ENCODE measurements around the gene ERN2. TPM values are rescaled to one million over a fixed set of nuclear protein-coding genes. Genes with fewer than 3 reads are reported as not detected.

Gene ERN2
- total and polyA plus RNA-seq, 2 donors = 2.0 to 4.0 TPM

DNA sequence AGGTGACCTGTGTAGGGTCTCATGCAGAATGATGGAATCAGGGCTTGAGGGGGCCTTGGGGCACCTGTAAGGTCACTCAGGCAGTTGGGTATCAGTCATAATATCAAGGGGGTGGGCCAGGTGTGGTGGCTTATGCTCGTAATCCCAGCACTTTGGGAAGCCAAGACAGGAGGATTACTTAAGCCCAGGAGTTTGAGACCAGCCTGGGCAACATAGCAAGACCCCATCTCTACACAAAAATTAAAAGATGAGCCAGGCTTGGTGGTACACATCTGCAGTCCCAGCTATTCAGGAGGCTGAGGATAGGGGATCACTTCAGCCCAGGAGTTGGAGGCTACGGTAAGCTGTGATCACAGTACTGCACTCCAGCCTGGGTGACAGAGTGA lies 7.5 kb downstream of the ERN2 start:
- Histone ChIP-seq H3K27ac (ENCODE audit: low read depth) (no peak overlapping the region), H3K4me3 (ENCODE audit: low read depth, low read length) (no peak overlapping the region), H3K36me3 (ENCODE audit: insufficient read depth) (no peaks in the 10 kb centered on the region), H3K4me1 (ENCODE audit: insufficient read depth) (no peaks in the 10 kb centered on the region)
- 83% methylated on average over 2 of the region's 2 CpGs for WGBS
- no peak for DNase-seq (ENCODE audit: extremely low spot score)

DNA sequence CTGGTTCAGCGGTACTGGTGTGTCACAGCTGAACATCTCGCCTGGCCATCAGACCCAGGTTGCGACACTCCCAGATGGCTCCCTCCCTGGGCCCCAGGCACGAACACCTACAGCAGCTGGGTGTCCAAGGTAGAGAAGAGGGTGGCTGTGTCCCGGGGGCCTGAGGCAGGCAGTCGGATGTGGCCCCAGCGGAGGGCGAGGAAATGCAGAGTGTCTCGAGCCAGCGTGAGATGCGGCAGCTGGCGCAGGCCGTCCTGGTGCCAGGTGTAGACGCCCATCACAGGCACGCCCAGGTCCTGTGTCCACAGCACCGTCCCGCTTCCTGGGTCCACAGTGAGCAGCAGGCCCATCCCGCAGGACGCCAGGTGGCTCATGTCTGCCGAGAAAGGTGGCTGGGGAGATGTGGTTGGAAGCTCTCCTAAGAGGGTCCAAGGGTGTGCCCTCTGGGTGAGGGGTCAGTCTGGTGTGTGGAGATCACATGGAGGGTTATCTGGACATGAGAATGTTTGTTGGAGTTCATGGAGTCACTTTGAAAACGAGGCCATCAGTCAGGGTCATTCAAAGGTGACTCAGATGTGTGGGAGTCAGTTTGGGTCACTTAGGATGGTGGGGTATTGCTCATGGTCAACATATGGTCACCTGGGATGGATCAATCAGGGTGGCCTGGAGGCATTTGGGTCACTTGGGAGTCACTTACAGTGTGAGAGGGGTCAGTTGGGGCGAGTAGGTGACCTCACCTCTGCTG lies 8.1 kb downstream of the ERN2 start:
- Histone ChIP-seq H3K27ac (ENCODE audit: low read depth) (no peak overlapping the region), H3K36me3 (ENCODE audit: insufficient read depth) (no peaks in the 10 kb centered on the region), H3K4me3 (ENCODE audit: low read depth, low read length) (no peak overlapping the region), H3K4me1 (ENCODE audit: insufficient read depth) (no peaks in the 10 kb centered on the region)
- DNase-seq (ENCODE audit: extremely low spot score) = no peak
- WGBS = 86% methylated on average over 22 of the region's 22 CpGs

DNA sequence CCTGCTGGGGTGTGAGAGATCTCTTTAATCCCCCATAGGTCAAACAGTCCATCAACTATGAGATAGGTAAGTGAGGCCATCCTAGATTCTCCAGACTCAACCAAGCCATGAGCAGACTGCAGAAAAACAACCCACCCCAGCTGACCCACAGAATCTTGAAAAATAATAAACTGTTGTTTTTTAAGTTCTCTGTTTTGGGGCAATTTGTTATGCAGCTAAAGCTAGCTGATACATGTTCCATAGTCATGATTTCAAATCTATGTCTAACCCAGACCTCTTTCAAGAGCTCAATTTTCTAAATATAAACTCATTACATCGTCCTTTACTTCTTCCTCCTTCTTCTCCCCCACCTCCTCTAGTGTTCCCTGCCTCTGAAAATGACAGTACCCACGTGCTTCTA lies 10.1 kb downstream of the ERN2 start:
- Histone ChIP-seq H3K4me1 (ENCODE audit: insufficient read depth) (no peaks in the 10 kb centered on the region), H3K36me3 (ENCODE audit: insufficient read depth) (no peaks in the 10 kb centered on the region), H3K27ac (ENCODE audit: low read depth) (no peak overlapping the region), H3K4me3 (ENCODE audit: low read depth, low read length) (no peak overlapping the region)
- no peak for DNase-seq (ENCODE audit: extremely low spot score)
- WGBS = 61% methylated on average over 2 of the region's 2 CpGs

DNA sequence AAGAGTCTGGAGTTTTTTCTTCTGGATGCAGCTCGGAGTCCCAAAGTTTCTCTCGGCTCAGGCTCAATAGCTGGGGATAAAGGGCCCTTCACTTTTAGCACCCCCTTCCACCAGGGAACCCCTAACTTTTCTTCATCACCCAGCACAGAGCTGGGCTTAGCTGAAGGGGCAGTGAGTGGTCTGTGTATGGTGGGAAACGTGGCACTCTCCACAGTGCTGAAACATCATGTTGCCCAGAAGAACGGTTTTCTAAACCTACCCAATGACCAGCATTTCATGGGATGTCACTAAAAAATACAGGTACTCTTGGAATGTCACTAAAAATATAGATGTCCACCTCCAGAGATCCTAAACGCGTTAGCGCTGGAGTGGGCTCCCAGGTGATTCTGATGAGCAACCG lies 12.0 kb downstream of the ERN2 start:
- WGBS = 72% methylated on average over 8 of the region's 8 CpGs
- Histone ChIP-seq H3K4me3 (ENCODE audit: low read depth, low read length) (no peak overlapping the region), H3K27ac (ENCODE audit: low read depth) (no peak overlapping the region), H3K4me1 (ENCODE audit: insufficient read depth) (no peaks in the 10 kb centered on the region), H3K36me3 (ENCODE audit: insufficient read depth) (no peaks in the 10 kb centered on the region)
- no peak for DNase-seq (ENCODE audit: extremely low spot score)

DNA sequence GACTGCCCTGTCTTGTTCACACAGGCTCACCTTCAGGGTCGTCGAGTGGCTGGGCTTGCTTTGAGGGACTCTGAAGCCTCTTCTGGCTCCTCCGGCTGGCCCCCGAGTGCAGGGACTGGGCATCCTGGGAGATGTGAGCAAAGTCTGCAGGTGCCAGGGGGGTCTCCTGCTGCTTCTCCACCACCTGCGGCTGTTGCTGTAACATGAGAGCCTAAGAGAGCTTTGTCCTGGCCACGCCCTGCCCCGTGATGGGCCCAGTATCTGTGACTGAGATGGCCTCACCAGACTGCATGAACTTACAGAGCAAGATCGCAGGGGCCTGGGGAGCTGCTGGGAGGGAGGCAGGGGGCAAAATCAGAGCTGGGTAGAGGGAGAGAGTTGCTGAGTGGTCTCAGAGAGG lies 12.5 kb downstream of the ERN2 start:
- WGBS = 21% methylated on average over 8 of the region's 8 CpGs
- no peak for DNase-seq (ENCODE audit: extremely low spot score)
- Histone ChIP-seq H3K4me1 (ENCODE audit: insufficient read depth) (no peaks in the 10 kb centered on the region), H3K27ac (ENCODE audit: low read depth) (no peak overlapping the region), H3K36me3 (ENCODE audit: insufficient read depth) (no peaks in the 10 kb centered on the region), H3K4me3 (ENCODE audit: low read depth, low read length) (no peak overlapping the region)

DNA sequence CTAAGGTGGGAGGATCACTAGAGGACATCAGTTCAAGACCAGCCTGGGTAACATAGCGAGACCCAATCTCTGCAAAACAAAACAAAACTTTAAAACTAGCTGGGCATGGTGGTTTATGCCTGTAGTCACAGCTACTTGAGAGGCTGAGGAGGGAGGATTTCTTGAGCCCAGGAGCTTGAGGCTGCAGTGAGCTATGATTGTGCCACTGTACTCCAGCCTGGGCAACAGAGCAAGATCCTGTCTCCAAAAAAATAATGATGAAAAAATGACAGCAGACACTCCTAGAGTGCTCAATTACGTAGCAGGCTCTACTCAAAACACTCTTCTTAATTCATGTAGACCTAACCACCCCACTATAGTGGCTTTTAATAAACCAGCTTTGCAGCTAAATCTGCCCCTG lies 12.9 kb downstream of the ERN2 start:
- no peaks in the 10 kb centered on the region for H3K4me1 ChIP-seq (ENCODE audit: insufficient read depth)
- H3K4me3 ChIP-seq (ENCODE audit: low read depth, low read length) = no peak overlapping the region
- 93% methylated on average over 2 of the region's 2 CpGs for WGBS
- H3K27ac ChIP-seq (ENCODE audit: low read depth) = no peak overlapping the region
- H3K36me3 ChIP-seq (ENCODE audit: insufficient read depth) = no peaks in the 10 kb centered on the region
- DNase-seq (ENCODE audit: extremely low spot score) = no peak

DNA sequence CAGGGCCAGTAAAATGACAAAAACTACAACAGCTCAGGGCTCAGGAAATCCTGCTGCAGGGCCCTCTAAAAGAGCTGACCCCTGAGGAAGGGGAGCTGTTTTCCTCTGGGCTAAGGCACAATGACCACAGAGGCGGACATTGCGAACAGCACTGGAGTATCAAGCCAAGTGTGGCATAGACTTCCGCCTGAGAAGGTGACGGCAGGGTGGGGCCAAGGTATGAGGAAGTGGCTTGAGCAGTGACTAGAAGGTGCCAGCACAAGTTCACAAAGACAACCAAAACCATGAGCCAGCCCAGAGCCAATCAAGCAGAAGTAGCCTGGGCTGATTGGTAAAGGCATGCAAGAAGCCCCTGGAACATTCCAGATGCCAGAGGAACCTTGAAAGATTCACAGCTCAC lies 13.9 kb downstream of the ERN2 start:
- 88% methylated on average over 4 of the region's 4 CpGs for WGBS
- Histone ChIP-seq H3K27ac (ENCODE audit: low read depth) (no peak overlapping the region), H3K36me3 (ENCODE audit: insufficient read depth) (no peaks in the 10 kb centered on the region), H3K4me1 (ENCODE audit: insufficient read depth) (no peaks in the 10 kb centered on the region), H3K4me3 (ENCODE audit: low read depth, low read length) (no peak overlapping the region)
- DNase-seq (ENCODE audit: extremely low spot score) = no peak

DNA sequence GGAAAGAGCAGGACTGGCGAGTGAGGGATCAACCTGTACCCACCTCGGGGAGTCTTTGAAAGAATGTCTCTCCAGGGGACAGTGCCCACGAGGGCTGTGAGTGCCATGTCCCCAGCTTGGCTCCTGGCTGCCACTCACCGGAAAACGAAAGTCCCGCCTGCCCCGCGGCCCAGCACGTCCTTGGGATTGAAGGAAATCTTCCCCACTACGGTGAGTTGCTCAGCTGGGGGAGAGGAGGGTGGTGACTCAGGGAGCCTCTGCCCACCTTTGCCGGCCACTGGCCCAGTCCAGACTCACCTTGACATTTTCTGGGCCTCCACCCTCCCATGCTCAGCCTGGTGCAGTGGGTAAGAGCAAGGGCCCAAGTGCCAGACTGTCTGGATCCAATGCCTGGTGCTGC lies 17.3 kb downstream of the ERN2 start:
- Histone ChIP-seq H3K36me3 (ENCODE audit: insufficient read depth) (no peaks in the 10 kb centered on the region), H3K4me1 (ENCODE audit: insufficient read depth) (no peaks in the 10 kb centered on the region), H3K4me3 (ENCODE audit: low read depth, low read length) (no peak overlapping the region), H3K27ac (ENCODE audit: low read depth) (no peak overlapping the region)
- 85% methylated on average over 11 of the region's 11 CpGs for WGBS
- no peak for DNase-seq (ENCODE audit: extremely low spot score)

DNA sequence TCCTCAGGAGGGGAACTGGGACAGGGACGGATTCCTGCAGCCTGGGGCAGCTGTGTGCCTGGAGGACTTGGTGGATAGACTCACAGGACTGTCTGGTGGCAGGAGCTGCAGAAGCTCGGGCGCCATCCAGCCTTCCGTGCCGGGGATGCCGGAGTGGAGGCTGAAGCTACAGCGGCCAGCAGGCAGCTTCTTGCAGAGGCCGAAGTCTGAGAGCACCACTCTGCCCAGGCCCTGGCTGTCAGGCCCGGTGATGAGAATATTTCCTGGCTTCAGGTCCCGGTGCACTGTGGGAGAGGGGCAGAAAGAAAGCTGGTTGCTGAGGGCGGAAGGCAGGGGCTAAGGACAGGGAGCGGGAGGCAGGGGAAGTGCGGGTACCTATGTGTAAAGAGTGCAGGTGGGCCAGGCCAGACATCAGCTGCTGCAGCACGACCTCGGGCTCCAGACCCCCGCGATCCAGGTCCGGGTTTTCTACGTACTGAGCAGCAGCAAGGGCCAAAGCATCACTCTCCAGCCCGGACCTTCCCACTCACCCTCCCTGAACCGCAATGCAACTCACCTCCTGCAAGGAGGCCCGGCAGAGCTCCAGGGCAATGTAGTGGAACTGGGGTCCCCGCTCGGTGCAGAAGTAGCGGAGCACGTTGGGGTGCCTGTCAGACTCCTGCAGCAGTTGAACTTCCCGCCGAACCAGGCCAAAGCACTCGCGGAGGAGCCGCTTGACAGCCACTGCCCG lies 18.2 kb downstream of the ERN2 start:
- H3K4me1 ChIP-seq (ENCODE audit: insufficient read depth) = no peaks in the 10 kb centered on the region
- DNase-seq (ENCODE audit: extremely low spot score) = no peak
- no peak overlapping the region for H3K27ac ChIP-seq (ENCODE audit: low read depth)
- H3K36me3 ChIP-seq (ENCODE audit: insufficient read depth) = peaks cover 3% of the 10 kb centered on the region
- no peak overlapping the region for H3K4me3 ChIP-seq (ENCODE audit: low read depth, low read length)
- 16% methylated on average over 32 of the region's 32 CpGs for WGBS

DNA sequence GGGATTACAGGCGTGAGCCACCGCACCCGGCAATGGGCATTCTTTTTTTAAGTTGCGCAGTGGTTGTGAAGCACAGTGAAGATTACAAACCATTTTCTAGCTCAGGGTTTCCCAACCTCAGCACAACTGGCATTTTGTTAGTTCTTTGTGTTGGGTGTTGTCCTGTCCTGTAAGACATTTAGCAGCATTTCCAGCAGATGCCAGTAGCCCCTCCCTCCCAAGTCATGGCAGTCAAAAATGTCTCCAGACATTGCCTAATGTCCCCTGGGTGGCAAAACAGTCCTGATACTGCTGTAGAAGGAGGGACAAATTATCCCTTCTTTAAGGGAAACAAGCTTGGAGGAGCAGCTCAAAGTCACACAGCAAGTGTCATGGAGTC lies 18.8 kb downstream of the ERN2 start:
- no peak for DNase-seq (ENCODE audit: extremely low spot score)
- H3K27ac ChIP-seq (ENCODE audit: low read depth) = no peak overlapping the region
- no peaks in the 10 kb centered on the region for H3K4me1 ChIP-seq (ENCODE audit: insufficient read depth)
- H3K4me3 ChIP-seq (ENCODE audit: low read depth, low read length) = no peak overlapping the region
- peaks cover 3% of the 10 kb centered on the region for H3K36me3 ChIP-seq (ENCODE audit: insufficient read depth)
- 97% methylated on average over 4 of the region's 4 CpGs for WGBS

DNA sequence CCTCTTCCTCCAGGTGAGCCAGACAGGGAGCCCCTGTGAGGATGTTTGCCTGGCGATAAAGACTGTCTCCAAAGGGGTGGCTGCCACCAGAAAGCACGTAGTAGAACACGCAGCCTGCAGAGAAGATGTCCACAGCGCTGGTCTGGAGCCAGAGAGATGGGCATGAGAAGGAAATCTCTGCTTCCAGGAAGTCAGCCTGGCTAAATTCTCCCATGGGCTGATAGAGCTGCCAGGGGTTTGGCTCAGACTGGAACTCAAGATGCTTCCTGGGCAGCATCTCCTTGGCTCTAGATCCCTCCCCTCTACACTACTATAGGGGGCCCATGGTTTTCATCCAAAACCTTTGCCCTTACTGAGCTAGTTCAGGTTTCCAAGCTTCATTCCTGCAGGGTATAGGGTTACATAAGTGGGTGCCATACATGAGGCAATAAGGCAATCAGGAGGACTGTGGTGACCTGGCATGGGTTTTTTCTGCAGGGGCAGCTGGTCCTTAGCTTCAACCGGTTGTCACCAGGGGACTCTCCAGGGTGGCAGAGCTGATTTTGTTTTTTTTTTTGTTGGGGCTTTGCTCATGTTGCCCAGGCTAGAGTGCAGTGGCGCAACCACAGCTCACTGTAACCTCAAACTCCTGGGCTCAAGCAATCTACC lies 20.7 kb downstream of the ERN2 start:
- Histone ChIP-seq H3K4me1 (ENCODE audit: insufficient read depth) (no peaks in the 10 kb centered on the region), H3K36me3 (ENCODE audit: insufficient read depth) (peaks cover 3% of the 10 kb centered on the region), H3K4me3 (ENCODE audit: low read depth, low read length) (no peak overlapping the region), H3K27ac (ENCODE audit: low read depth) (no peak overlapping the region)
- WGBS = 97% methylated on average over 6 of the region's 6 CpGs
- DNase-seq (ENCODE audit: extremely low spot score) = no peak

DNA sequence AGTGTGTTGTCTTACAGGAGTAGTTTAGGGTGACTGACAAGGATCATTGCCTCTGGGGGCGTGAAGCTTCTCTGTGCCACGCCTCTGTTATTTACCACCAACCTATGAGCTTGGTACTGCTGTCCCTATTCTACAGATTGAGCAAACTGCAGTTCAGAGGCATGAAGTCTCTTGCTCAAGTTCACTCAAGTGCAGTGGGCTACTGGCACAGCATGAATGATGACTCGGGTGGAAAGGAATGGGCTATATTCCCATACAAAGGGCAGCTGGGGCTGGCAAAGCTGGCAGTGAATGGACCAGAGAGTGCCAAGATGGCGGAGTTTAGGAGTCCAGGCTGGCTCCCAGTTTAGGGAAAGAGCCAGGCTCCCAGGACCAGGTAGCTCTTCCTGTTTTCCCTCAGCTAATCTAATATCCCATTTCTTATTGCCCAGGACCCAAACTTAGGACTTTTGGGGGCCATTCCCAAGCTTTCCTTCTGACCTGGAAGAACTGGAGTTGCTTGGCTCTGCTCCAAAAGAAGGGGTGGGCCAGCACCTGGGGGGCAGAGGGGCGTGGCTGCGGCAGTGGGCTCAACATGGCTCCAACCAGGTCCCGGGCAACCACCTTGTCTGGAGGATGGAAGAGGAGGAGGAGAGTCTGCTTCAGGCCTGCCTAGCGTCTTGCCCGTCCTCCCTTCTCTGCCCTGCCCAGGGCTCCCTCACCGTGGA lies 21.4 kb downstream of the ERN2 start:
- Histone ChIP-seq H3K4me1 (ENCODE audit: insufficient read depth) (no peaks in the 10 kb centered on the region), H3K36me3 (ENCODE audit: insufficient read depth) (peaks cover 3% of the 10 kb centered on the region), H3K4me3 (ENCODE audit: low read depth, low read length) (no peak overlapping the region), H3K27ac (ENCODE audit: low read depth) (no peak overlapping the region)
- no peak for DNase-seq (ENCODE audit: extremely low spot score)
- 91% methylated on average over 10 of the region's 10 CpGs for WGBS

DNA sequence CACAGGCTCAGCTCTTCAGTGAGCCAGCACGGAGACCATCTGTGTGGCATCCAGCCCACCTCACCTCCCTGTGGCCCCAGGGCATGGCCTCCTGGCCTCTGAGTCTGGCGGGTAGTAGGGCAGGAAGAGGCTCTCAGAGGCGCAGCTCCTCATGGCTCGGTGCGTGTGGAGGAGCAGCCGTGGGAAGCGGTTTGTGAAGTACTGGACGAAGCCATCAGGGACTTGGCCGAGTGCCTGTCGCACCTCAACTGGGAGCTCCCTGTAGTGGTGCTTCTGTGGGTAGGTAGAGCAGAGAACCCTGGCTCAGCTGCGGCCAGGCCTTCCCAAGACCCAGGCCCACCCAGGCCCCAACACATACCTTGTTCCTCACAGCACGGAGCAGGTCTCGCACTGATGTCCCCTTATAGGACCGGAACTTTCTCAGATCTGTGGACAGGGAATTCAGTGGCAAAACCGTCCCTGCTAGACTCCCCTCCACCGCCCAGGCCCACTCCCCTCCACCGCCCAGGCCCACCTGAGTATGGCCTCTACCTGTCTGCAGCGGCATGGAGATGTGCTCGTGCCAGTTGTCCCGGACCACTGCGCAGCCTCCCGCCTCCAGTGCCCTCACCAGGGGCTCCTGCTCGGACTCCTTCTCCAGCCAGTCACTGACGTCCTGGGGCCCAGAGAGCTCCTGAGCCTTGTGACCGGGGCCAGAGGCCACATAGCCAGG lies 22.1 kb downstream of the ERN2 start:
- Histone ChIP-seq H3K4me3 (ENCODE audit: low read depth, low read length) (no peak overlapping the region), H3K36me3 (ENCODE audit: insufficient read depth) (peaks cover 3% of the 10 kb centered on the region), H3K4me1 (ENCODE audit: insufficient read depth) (no peaks in the 10 kb centered on the region), H3K27ac (ENCODE audit: low read depth) (no peak overlapping the region)
- WGBS = 92% methylated on average over 25 of the region's 25 CpGs
- no peak for DNase-seq (ENCODE audit: extremely low spot score)
